ENCODE measurements around the gene OR10G7. TPM values are rescaled to one million over a fixed set of nuclear protein-coding genes. Genes with fewer than 3 reads are reported as not detected.

The OR10G7 gene
- total RNA-seq, 4 donors from 2014 or later: not detected

- Histone ChIP-seq H3K27me3 (peaks cover 5 to 8% (median 6%) of the 10 kb centered on the region in 3 donors), H3K27ac (no peak overlapping the region), H3K36me3 (no peaks in the 10 kb centered on the region), H3K4me3 (no peak overlapping the region), H3K4me1 (no peaks in the 10 kb centered on the region), H3K9me3 (no peaks in the 10 kb centered on the region)
- intact Hi-C loops (cut with DNase I; ENCODE audit: low total_unique reads): no loop called here
- no peak for ATAC-seq
- DNase-seq: no peak
- no peak for TF ChIP-seq CTCF (IDR thresholded peaks at IDR 0.05 in 4 of 5, conservative IDR thresholded peaks at IDR 0.05 in 1 of 5)
- TF ChIP-seq POLR2A (IDR thresholded peaks at IDR 0.05): no peak
- in situ Hi-C loops (cut with MboI; ENCODE audit: low sequenced_read_pairs in 4 of 4): no loop called here
Measured at GRCh38 chr11:124081483-124081882, 40.4 kb upstream of the OR10G7 start.

GRCh38 chr11:124080327-124081001 lies 39.3 kb upstream of the OR10G7 start:
- in situ Hi-C loops (cut with MboI; ENCODE audit: low sequenced_read_pairs in 4 of 4): no loop called here

GRCh38 chr11:124079631-124080326 lies 38.7 kb upstream of the OR10G7 start:
- no peak for ATAC-seq
- intact Hi-C loops (cut with DNase I; ENCODE audit: low total_unique reads): no loop called here
- H3K36me3 ChIP-seq: no peaks in the 10 kb centered on the region
- H3K27ac ChIP-seq: no peak overlapping the region
- in situ Hi-C loops (cut with MboI; ENCODE audit: low sequenced_read_pairs in 4 of 4): no loop called here
- H3K4me1 ChIP-seq: no peaks in the 10 kb centered on the region
- H3K27me3 ChIP-seq: peaks cover 8 to 17% (median 8%) of the 10 kb centered on the region in 3 donors
- H3K9me3 ChIP-seq: no peaks in the 10 kb centered on the region
- no peak overlapping the region for H3K4me3 ChIP-seq
- TF ChIP-seq CTCF (IDR thresholded peaks at IDR 0.05 in 4 of 5, conservative IDR thresholded peaks at IDR 0.05 in 1 of 5) (no peak), POLR2A (IDR thresholded peaks at IDR 0.05) (no peak)
- no peak for DNase-seq

More at GRCh38 chr11:124080327-124081001, 39.3 kb upstream of the OR10G7 start:
- H3K27me3 ChIP-seq: peaks cover 8 to 16% (median 8%) of the 10 kb centered on the region in 3 donors
- H3K27ac ChIP-seq: no peak overlapping the region
- no peaks in the 10 kb centered on the region for H3K4me1 ChIP-seq
- no peak for ATAC-seq
- no peaks in the 10 kb centered on the region for H3K36me3 ChIP-seq
- no peaks in the 10 kb centered on the region for H3K9me3 ChIP-seq
- TF ChIP-seq POLR2A (IDR thresholded peaks at IDR 0.05) (no peak), CTCF (IDR thresholded peaks at IDR 0.05 in 4 of 5, conservative IDR thresholded peaks at IDR 0.05 in 1 of 5) (no peak)
- no peak for DNase-seq
- intact Hi-C loops (cut with DNase I; ENCODE audit: low total_unique reads): no loop called here
- H3K4me3 ChIP-seq: no peak overlapping the region

- in situ Hi-C loops (cut with MboI; ENCODE audit: low sequenced_read_pairs in 4 of 4) (no loop called here), intact Hi-C loops (cut with DNase I; ENCODE audit: low total_unique reads) (no loop called here)
- Histone ChIP-seq H3K4me1 (no peaks in the 10 kb centered on the region), H3K36me3 (no peaks in the 10 kb centered on the region), H3K27me3 (peaks cover 8 to 17% (median 8%) of the 10 kb centered on the region in 3 donors), H3K4me3 (no peak overlapping the region), H3K27ac (no peak overlapping the region), H3K9me3 (no peaks in the 10 kb centered on the region)
- ATAC-seq: no peak
- DNase-seq: no peak
- TF ChIP-seq CTCF (IDR thresholded peaks at IDR 0.05 in 4 of 5, conservative IDR thresholded peaks at IDR 0.05 in 1 of 5): no peak
- no peak for TF ChIP-seq POLR2A (IDR thresholded peaks at IDR 0.05)
Measured at GRCh38 chr11:124078591-124078990, 37.5 kb upstream of the OR10G7 start.
